ENCODE measurements around the gene STXBP1. TPM values are rescaled to one million over a fixed set of nuclear protein-coding genes. Genes with fewer than 3 reads are reported as not detected.

Gene STXBP1
- polyA plus RNA-seq, 2 of the 4 experiments (the other 2 are of a cell fraction) = 13.3 to 22.6 TPM

- H3K4me2 ChIP-seq = no peak overlapping the region
- ATAC-seq (peak; percentile 56 to 69; a peak in 5 of 6 replicates), DNase-seq (ENCODE audit: low read depth in 1 of 2, low spot score in 1 of 2) (no peak), FAIRE-seq (no peak)
- H3K4me3 ChIP-seq = no peak overlapping the region
- ChIA-PET CTCF (interaction anchor here (1.5 kb wide), 1 partner anchor 50 kb away, joined by 4 read pairs; no protein-coding TSS in a partner anchor), POLR2A (no interaction called here)
- no peaks in the 10 kb centered on the region for H3K9me3 ChIP-seq
- 92% methylated on average over 8 of the region's 8 CpGs for WGBS (ENCODE audit: missing lambda C conversion rate)
- TF ChIP-seq CEBPB (IDR thresholded peaks at IDR 0.05) = no peak
- no peak for TF ChIP-seq ATOH8 (CRISPR knock-in tag; IDR thresholded peaks at IDR 0.05; ENCODE audit: low read depth)
- TF ChIP-seq HOXA7 (CRISPR knock-in tag; IDR thresholded peaks at IDR 0.05) = no peak
- TF ChIP-seq RAD21 (conservative IDR thresholded peaks at IDR 0.05 in 1 of 2, IDR thresholded peaks at IDR 0.05 in 1 of 2) = no peak
- TF ChIP-seq KDM1A (IDR thresholded peaks at IDR 0.05; ENCODE audit: low read depth) = no peak
- TF ChIP-seq ZSCAN20 (CRISPR knock-in tag; IDR thresholded peaks at IDR 0.05) = no peak
- no peak for TF ChIP-seq FOSL2 (IDR thresholded peaks at IDR 0.05)
- no peak for TF ChIP-seq FOSL2 (CRISPR knock-in tag; IDR thresholded peaks at IDR 0.05)
- no peak for TF ChIP-seq PHF8 (IDR thresholded peaks at IDR 0.05; ENCODE audit: borderline replicate concordance, low read depth)
- TF ChIP-seq RNF2 (IDR thresholded peaks at IDR 0.05; ENCODE audit: borderline replicate concordance, low read depth) = no peak
- no peak for TF ChIP-seq GATA3 (IDR thresholded peaks at IDR 0.05; ENCODE audit: borderline replicate concordance)
- H3K27ac ChIP-seq = no peak overlapping the region
- H3K4me1 ChIP-seq = no peaks in the 10 kb centered on the region
Measured at GRCh38 chr9:127629468-127630081, 17.5 kb downstream of the STXBP1 start.

DNA sequence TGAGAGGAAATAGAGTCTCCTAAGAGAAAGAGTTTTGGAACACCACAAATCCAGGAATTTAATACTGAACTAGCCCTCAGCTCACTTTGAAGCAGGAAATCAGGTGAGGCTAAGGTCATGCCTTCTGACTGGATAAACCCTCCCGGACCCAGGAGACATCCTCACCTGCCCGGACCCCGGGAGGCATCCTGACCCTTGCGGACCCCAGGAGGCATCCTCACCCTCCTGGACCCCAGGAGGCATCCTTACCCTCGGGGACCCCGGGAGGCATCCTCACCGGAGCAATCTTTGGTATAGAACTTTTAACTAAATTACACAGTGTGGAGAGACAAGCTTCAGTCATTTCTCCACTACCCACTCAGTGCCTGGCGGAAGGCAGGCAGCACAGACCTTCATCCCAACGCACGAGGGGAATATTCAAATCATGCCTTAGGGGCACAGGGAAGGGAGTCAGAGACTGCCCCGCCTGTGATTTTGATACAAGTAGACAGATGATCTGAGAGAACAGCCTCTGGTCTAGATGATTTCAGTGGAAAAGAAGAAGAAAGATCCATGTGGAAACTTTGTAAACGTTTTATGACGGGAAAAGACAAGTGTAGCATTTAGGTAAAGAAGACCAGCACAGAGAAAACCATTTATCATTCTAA is 21.3 kb downstream of the STXBP1 start:
- Histone ChIP-seq H3K4me2 (no peak overlapping the region), H3K27ac (no peak overlapping the region), H3K9me3 (no peaks in the 10 kb centered on the region), H3K4me1 (peaks cover 9% of the 10 kb centered on the region; the same call in 2 of the 3 replicates), H3K4me3 (no peak overlapping the region)
- 83% methylated on average over 12 of the region's 13 CpGs for WGBS (ENCODE audit: missing lambda C conversion rate)
- DNase-seq (ENCODE audit: low read depth in 1 of 2, low spot score in 1 of 2) (no peak), FAIRE-seq (no peak), ATAC-seq (no peak)
- TF ChIP-seq HOXB13 (CRISPR knock-in tag; IDR thresholded peaks at IDR 0.05; ENCODE audit: low read depth) (no peak), RCOR1 (IDR thresholded peaks at IDR 0.05; ENCODE audit: low read depth, low read length) (no peak)
- ChIA-PET POLR2A (no interaction called here), CTCF (interaction anchor here (0.9 to 2.6 kb wide), 5 partner anchors 23 to 101 kb away, joined by 3 to 8 read pairs (median 4); partner anchors contain the start of gene TOR2A)

DNA sequence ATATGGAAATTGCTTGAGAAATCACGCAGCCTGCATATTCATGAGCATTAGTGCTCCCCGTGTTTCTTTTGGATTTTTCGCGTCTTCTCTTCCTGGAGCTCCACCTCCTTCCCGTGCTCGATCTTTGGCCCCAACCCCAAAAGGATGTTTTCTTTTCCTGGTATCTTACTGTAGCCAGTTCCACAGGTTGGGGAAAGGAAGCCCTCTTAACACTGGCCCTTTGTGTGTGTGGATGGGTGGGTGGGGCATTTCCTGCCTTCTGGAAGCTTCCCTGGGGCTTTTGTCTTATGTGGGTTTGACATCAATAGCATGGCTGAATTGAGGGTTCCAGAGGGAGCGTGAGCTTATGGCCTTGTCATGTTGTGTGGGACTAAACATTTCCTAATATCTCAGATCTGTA is 21.9 kb downstream of the STXBP1 start:
- TF ChIP-seq POLR2AphosphoS2 (conservative IDR thresholded peaks at IDR 0.05; ENCODE audit: low read length) (no peak), HES2 (IDR thresholded peaks at IDR 0.05) (no peak), ATOH8 (CRISPR knock-in tag; IDR thresholded peaks at IDR 0.05; ENCODE audit: low read depth) (no peak), NR3C1 (IDR thresholded peaks at IDR 0.05) (no peak), NFE2L2 (conservative IDR thresholded peaks at IDR 0.05; ENCODE audit: low read length) (no peak), PHF8 (IDR thresholded peaks at IDR 0.05; ENCODE audit: borderline replicate concordance, low read depth) (no peak), TFCP2L1 (CRISPR knock-in tag; IDR thresholded peaks at IDR 0.05) (no peak), HOXA7 (CRISPR knock-in tag; IDR thresholded peaks at IDR 0.05) (no peak), CHD4 (IDR thresholded peaks at IDR 0.05; ENCODE audit: borderline replicate concordance) (no peak), ZSCAN20 (CRISPR knock-in tag; IDR thresholded peaks at IDR 0.05) (no peak), ELK1 (IDR thresholded peaks at IDR 0.05; ENCODE audit: low read depth, low read length) (no peak), HEYL (CRISPR knock-in tag; IDR thresholded peaks at IDR 0.05) (no peak), RCOR1 (IDR thresholded peaks at IDR 0.05; ENCODE audit: low read depth, low read length) (no peak), ZC3H11A (IDR thresholded peaks at IDR 0.05) (no peak)
- TF ChIP-seq, protein P1, sequence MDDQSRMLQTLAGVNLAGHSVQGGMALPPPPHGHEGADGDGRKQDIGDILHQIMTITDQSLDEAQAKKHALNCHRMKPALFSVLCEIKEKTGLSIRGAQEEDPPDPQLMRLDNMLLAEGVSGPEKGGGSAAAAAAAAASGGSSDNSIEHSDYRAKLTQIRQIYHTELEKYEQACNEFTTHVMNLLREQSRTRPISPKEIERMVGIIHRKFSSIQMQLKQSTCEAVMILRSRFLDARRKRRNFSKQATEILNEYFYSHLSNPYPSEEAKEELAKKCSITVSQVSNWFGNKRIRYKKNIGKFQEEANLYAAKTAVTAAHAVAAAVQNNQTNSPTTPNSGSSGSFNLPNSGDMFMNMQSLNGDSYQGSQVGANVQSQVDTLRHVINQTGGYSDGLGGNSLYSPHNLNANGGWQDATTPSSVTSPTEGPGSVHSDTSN (IDR thresholded peaks at IDR 0.05) = no peak
- FAIRE-seq (no peak), DNase-seq (ENCODE audit: low read depth in 1 of 2, low spot score in 1 of 2) (no peak), ATAC-seq (no peak)
- Histone ChIP-seq H3K9me3 (no peaks in the 10 kb centered on the region), H3K4me2 (no peak overlapping the region), H3K4me1 (peaks cover 9% of the 10 kb centered on the region; the same call in 2 of the 3 replicates), H3K4me3 (no peak overlapping the region), H3K27ac (no peak overlapping the region)
- 89% methylated on average over 7 of the region's 7 CpGs for WGBS (ENCODE audit: missing lambda C conversion rate)
- CTCF ChIA-PET = interaction anchor here (0.6 to 2.6 kb wide), 12 partner anchors 14 to 254 kb away, joined by 3 to 8 read pairs (median 4); partner anchors contain the start of gene TOR2A
- POLR2A ChIA-PET = no interaction called here
